Peyer's patch (tissue), 4 donors: ENCODE data around the gene CNTNAP5.

Source experiments
- CTCF ChIP-seq, 6 experiments: fragments of 450-650 bp in 4 of 6; fragments of 200-600 bp in 2 of 6; sonication (generic) in 1 of 6; IDR thresholded peaks; one replicate each; pipeline ENCODE4 v1.5.1; 2017 to 2019; ENCODE audit warnings: antibody characterized with exemption in 6 of 6, mild to moderate bottlenecking in 3 of 6, moderate library complexity in 1 of 6
- POLR2A ChIP-seq, 2 donors: fragments of 450-650 bp; IDR thresholded peaks; one replicate each; pipeline ENCODE4 v1.5.1; 2017; ENCODE audit warnings: antibody characterized with exemption in 2 of 2, mild to moderate bottlenecking in 2 of 2, moderate library complexity in 2 of 2

- no peak for TF ChIP-seq CTCF (IDR thresholded peaks at IDR 0.05)
- TF ChIP-seq POLR2A (IDR thresholded peaks at IDR 0.05), result no peak
Measured at GRCh38 chr2:124796647-124797046, 771.6 kb downstream of the CNTNAP5 start.
